Measurements from ENCODE around the gene RNF41.

GRCh38 chr12:56154246-56154771, 67.4 kb downstream of the RNF41 start:
- TF ChIP-seq CTCF (IDR thresholded peaks at IDR 0.05) (no peak), POLR2A (IDR thresholded peaks at IDR 0.05) (no peak)

All from heart left ventricle (tissue), 13 donors.